ENCODE data around the gene PARVB.

PARVB gene

DNA sequence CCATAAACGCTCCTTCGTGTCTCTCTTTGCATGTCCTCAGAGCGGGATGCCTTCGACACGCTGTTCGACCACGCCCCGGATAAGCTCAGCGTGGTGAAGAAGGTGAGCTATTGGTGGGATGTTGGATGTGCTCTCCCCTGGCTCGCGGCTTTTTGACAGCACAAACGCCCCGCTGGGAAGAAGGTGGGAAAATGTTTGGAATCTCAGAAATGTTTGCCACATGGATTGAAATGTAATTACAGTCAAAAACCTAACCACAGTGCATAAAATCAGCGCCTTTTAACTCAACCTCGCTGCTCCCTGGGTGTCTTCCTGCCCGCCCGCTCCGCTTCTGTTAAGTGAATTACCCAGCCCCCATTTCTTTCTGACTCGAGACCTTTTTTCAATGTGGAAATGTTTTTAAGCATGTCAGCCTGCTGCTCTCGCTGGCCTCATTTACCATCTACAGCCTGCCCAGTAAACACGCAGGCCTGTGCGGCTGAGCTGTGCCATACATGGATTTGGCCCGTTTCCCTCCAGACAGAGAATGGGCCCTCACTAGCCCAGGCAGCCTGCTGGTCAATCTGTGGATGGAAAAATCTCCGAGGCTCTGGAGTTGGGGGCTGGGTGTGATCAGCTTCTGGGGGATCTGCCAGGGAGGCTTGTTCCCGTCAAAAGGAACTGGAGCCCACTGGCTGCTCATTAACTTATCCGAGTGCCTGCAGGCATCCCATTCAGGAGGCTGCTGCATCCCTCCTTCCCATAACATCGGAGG lies 123.9 kb downstream of the PARVB start:
- TF ChIP-seq, protein P1, sequence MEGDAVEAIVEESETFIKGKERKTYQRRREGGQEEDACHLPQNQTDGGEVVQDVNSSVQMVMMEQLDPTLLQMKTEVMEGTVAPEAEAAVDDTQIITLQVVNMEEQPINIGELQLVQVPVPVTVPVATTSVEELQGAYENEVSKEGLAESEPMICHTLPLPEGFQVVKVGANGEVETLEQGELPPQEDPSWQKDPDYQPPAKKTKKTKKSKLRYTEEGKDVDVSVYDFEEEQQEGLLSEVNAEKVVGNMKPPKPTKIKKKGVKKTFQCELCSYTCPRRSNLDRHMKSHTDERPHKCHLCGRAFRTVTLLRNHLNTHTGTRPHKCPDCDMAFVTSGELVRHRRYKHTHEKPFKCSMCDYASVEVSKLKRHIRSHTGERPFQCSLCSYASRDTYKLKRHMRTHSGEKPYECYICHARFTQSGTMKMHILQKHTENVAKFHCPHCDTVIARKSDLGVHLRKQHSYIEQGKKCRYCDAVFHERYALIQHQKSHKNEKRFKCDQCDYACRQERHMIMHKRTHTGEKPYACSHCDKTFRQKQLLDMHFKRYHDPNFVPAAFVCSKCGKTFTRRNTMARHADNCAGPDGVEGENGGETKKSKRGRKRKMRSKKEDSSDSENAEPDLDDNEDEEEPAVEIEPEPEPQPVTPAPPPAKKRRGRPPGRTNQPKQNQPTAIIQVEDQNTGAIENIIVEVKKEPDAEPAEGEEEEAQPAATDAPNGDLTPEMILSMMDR (conservative IDR thresholded peaks at IDR 0.05; ENCODE audit: control insufficient read depth, insufficient read depth, low read depth, low read length) = no peak
- H3K4me3 ChIP-seq (ENCODE audit: control insufficient read depth, low read depth, low read length) = no peak overlapping the region
- DNase-seq (ENCODE audit: low read depth) = no peak

DNA sequence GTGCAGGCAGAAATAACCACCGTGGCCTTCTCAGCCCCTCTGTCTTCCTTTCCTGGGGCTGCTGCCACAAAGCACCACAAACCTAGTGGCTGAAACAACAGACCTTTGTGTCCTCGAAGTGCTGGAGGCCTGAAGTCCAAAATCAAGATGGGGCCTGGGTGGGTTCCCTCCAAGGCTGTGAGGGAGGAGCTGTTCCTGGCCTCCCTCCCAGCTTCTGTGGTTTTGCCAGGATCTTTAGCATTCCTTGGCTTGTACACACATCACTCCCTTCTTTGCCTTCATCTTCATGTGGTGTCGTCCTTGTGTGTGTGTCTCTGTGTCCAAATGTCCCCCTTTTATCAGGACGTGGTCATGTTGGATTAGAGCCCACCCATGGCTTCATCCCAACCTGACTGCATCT lies 127.6 kb downstream of the PARVB start:
- no peak overlapping the region for H3K4me3 ChIP-seq (ENCODE audit: control insufficient read depth, low read depth, low read length)
- TF ChIP-seq, protein P1 (conservative IDR thresholded peaks at IDR 0.05; ENCODE audit: control insufficient read depth, insufficient read depth, low read depth, low read length) = no peak
- DNase-seq (ENCODE audit: low read depth) = peak; percentile 74

DNA sequence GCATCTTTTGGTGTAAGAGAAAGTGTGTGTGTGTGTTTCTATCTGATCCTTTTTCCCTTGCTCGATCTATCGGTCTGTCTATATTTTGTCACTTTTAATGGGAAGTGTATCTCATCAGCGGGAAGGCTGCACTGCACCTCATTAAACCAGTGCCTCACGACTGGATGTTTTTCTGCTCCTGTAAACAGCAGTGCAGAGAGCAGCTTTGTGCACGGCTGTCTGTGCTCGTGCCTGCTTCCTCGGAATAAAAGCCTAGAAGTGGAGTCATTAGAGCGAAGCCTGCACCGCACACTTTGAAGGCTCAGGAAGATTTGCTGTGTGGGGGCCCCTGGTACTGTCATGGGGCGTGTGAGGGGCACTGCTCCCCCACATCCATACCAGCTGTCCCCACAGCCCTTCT lies 129.6 kb downstream of the PARVB start:
- TF ChIP-seq, protein P1 (conservative IDR thresholded peaks at IDR 0.05; ENCODE audit: control insufficient read depth, insufficient read depth, low read depth, low read length) = no peak
- DNase-seq (ENCODE audit: low read depth) = no peak
- H3K4me3 ChIP-seq (ENCODE audit: control insufficient read depth, low read depth, low read length) = no peak overlapping the region

DNA sequence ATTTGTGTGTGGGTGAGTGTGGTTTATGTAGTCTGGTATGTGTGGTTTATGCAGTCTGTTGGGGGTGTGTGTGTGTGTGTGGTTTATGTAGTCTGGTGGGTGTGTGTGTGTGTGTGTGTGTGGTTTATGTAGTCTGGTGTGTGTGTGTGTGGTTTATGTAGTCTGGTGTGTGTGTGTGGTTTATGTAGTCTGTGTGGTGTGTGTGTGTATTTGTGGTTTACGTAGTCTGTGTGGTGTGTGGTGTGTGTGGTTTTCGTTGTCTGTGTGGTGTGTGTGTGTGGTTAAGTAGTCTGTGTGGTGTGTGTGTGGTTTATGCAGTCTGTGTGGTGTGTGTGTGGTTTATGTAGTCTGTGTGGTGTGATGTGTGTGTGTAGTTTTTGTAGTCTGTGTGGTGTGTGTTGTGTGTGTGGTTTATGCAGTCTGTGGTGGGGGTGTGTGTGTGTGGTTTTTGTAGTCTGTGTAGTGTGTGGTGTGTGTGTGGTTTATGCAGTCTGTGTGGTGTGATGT lies 130.4 kb downstream of the PARVB start:
- DNase-seq (ENCODE audit: low read depth) = peak; percentile 11
- TF ChIP-seq, protein P1 (conservative IDR thresholded peaks at IDR 0.05; ENCODE audit: control insufficient read depth, insufficient read depth, low read depth, low read length) = no peak
- H3K4me3 ChIP-seq (ENCODE audit: control insufficient read depth, low read depth, low read length) = no peak overlapping the region

DNA sequence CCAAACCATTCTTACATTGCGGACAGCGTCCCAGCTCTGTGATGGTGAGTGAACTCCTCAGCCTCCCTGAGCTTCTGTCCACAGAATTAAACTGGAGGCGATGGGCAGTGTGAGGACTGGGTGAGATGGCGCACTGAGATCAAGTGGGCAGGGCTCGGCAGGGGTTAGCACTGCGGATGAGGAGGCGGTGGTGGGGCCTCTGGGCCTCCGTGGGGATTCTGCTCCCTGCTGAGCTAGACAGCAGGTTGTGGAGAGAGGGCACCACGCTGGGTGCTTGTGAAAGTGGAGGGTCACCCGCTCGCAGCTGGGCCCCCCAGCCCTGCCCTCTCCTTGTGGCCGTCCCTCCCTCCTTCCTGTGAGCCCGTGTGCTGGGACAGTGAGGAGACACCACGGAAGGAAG lies 131.0 kb downstream of the PARVB start:
- H3K4me3 ChIP-seq (ENCODE audit: control insufficient read depth, low read depth, low read length) = no peak overlapping the region
- no peak for DNase-seq (ENCODE audit: low read depth)
- TF ChIP-seq, protein P1 (conservative IDR thresholded peaks at IDR 0.05; ENCODE audit: control insufficient read depth, insufficient read depth, low read depth, low read length) = no peak

DNA sequence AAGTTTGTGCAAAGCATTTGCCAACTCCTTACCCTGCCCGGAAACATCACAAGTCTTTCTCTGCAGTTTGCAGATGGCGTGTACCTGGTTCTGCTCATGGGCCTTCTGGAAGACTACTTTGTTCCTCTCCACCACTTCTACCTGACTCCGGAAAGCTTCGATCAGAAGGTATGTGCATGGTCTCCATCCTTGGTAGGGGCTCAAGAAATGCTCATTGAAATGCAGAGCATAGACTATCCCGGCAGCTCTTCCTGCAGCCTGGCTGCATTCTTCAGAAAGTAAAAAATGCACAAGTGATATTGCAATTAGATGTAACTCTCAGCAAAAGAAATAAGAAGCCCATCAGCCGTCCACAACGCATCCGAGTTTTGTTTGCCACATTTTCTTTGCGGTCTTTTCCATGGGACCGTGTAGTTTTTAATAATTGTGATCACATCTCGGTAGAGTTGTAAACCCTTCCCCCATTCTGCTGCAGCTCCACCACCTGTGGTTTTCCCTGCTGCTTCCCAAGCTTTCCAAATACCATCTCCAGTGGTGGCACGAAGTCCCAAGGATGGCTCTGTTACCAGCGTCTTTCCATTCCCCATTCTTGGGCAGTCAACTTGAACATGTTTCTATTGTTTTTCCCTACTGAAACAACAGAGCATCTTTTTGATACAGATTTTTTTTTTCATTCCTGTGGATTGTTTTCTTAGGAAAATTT lies 134.0 kb downstream of the PARVB start:
- TF ChIP-seq, protein P1 (conservative IDR thresholded peaks at IDR 0.05; ENCODE audit: control insufficient read depth, insufficient read depth, low read depth, low read length) = no peak
- DNase-seq (ENCODE audit: low read depth) = no peak
- H3K4me3 ChIP-seq (ENCODE audit: control insufficient read depth, low read depth, low read length) = no peak overlapping the region

Data from fibroblast of mammary gland (primary cell).